Stromal cell of bone marrow (primary cell): ENCODE measurements around the gene NTM.
A peak's percentile ranks its signal among the peaks of the same experiment; 100 is the strongest.

Experiments
- DNase-seq: peaks from one replicate; pipeline ENCODE4 v3.0.0-alpha.2; 2012; ENCODE audit warnings: low read depth

Gene NTM

DNA sequence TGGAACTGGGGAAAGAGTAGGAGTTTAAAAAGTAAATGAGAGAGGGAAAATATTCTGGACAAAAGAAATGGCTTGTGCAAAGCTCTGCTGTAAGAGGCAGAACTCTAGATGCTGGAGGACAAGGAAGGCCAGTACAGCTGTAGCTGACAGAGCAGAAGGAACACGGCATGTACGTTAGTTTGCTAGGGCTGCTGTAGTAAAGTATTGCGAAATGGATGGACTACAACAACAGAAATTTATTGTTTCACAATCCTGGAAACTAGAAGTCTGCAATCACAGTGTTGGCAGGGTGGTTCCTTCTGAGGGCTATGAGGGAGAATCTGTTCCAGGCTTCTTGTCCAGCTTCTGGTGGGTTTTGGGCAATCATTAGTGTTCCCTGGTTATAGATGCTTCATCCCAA lies 454.4 kb downstream of the NTM start:
- DNase-seq, result peak; percentile 48

DNA sequence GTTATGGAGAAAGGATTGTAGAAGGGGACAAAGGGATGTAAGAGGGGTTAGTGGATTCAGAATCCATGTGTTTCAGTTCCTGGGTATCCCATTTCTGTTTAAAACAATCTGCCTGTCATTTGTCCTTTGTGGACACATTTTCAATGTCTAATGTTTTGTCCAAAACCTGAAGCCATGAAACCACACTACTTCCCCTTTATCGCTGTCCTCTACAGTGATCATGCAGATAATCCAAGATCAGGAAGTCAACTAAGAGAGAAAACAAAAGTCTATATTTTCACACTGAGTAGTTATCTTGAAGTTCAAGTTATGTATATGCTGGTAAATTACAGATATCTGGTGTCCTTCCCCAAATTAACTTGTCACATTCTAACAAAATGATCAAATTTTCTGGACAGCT lies 457.0 kb downstream of the NTM start:
- DNase-seq, result no peak

DNA sequence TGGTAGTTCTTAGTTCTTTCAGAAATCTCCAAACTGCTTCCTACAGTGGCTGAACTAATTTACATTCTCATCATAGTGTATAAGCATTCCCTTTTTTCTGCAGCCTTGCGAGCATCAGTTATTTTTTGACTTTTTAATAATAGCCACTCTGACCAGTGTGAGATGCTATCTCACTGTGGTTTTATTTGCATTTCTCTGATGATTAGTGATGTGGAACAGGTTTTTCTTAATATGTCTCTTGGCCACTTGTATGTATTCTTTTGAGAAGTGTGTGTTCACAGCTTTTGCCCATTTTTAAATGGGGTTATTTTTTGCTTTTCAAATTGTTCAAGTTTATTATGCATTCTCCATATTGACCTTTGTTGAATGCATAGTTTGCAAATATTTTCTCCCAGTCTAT lies 459.3 kb downstream of the NTM start:
- no peak for DNase-seq

DNA sequence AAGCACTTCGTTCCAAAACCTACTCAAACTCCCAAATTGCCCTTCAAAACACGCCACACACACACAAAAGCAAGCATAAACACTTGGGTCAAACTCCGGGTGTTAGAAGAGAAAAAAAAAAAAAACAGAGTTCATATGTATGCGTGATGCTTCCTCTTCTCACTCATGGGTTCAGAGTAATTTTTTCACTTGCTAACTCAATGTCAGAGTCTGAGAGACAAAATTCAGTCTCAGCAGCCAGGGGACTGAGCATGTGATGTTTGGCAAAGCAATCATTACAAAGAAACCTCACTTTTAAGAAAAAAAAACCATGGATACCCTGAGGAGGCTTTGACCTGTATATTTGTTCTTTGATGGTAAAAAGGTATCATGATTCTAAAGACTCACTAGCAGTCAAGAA lies 461.7 kb downstream of the NTM start:
- DNase-seq, result no peak

DNA sequence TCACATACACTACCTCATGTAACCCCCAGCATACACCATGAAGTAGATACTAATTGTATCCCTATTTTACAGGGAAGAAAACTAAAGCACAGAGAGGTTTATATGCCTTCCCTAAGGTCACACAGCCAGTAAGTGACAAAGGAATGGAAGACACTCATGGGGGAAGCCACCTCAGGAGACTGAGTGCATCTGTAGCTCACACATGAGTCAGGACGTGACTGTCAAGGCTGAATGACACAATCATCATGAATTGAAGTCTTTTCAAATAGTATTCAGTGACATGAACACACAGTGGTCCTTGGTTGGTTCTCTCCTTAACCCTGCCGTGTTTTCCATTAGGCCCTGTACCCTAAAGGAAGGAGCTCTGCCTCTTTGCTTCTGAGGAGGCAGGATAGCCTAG lies 463.0 kb downstream of the NTM start:
- DNase-seq, result no peak

DNA sequence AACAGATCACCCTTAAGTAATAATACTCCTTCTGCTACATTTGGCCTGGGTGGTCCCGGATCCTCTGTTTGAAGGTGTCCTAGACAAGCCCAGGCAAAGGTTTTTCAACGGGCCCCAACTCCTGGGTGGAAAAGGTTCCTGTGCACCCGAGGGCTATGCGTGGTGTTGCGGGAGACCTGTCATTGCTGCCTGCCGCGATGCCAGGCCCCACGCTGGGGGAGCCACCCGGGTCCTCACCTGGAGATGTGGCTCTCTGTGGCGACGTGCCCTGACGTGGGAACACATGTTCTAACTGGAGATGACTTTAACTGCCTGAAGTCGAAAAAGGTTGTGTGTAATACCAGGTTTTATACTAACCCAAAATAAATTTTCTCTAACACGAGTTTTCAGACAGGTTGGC lies 467.1 kb downstream of the NTM start:
- no peak for DNase-seq

DNA sequence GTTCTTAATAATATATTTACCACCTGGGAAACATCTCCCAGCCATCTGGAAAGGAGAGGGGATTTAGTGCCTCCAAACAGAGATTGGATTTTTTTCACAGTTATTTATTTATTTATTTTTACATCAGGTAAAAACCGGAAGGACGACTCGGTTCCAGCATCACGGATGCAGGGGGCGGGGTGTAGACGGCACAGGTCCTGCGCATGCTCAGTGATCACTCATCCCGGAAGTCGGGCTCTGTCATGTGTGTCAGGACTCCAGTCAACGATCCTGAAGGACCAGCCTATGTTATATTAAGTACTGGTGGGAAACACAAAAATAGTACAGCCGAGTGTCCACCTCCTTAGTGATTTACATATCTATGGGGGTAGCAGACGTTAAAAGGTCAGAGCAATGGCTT lies 467.6 kb downstream of the NTM start:
- no peak for DNase-seq

DNA sequence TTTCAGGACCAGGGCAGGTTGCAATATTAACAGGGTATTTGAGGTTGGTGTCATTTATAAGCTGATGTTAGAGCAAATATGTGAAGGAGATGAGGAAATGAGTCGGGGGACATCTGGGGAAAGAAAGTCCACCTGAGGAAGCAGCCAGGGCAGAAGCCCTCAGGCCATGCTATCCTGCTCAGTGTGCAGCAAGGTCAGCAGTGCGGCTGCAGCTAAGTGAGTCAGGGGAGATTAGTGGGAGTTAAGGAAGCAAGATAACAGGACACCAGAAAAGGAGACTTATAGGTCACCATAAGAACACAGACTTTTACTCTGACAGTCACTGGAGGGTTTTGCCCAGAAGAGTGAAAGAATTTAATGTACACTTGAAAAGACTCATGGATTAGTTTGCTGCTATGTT lies 468.9 kb downstream of the NTM start:
- no peak for DNase-seq

DNA sequence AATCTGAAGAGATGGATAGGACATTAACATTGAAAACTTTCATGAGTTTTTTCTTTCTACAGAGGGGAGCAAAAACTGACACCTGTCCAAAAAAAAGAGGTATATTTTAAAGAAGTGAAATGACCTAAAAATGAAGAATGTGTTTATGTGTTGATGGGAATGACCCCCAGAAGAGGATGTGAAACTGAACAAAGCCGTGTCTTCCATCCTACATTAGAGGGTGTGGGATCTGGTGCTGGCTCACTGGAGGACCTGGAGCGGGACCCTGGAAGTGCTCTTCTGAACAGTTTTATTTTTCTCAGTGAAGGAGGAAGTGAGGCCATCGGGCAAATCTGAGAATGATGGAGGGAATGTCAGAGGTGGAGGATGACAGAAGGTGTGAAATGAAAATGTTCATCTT lies 470.1 kb downstream of the NTM start:
- no peak for DNase-seq

DNA sequence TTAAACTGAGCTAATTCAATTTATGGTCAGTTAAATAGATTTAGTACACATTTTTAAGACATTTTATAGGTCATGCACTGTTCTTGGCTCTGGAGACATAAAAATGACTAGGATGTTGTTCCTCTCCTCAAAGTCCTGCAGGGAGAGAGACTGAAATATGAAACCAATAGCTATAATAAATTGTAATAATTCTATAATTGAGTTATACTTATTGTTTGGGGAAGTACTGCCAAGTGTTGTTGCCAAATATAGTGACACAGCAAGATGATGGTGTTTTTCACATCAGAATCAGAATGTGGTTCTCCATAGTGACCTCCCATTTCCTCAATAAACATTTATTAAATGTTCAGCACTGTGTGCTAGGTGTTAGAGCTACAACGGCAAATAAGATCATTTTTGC lies 470.6 kb downstream of the NTM start:
- peak; percentile 17 for DNase-seq

DNA sequence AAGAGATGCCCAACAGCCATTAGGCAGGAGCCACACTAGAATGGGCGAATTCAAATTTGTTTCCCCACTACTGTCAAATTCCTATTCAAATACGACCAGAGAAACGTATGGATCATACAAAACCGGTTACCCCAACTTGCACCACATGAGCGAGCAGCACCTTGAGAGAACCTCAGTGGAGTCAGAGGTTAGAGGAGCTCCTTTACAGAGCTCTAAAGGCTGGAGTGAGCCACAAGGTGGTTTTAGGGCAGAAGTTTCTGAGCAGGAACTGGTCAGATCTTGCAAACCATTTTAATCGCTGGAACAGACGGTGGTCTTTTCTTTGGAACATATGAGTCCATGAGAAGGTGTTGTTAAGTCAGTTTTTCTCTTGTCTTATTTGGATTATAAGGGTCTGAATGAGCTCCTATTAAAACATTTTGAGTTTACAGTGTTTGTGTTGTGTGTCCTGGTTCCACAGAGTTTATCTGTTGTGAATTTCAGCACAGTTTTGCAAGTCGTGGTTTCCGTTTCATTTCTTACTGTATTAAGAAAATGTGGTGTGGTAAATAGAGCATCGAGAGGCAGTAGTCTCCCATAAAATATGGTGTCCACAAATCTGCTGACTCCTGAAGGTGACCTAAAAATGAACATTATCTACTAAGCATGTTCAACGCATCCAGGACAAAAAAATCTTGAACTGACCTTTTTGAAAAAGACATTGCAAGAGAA lies 471.7 kb downstream of the NTM start:
- DNase-seq, result no peak

DNA sequence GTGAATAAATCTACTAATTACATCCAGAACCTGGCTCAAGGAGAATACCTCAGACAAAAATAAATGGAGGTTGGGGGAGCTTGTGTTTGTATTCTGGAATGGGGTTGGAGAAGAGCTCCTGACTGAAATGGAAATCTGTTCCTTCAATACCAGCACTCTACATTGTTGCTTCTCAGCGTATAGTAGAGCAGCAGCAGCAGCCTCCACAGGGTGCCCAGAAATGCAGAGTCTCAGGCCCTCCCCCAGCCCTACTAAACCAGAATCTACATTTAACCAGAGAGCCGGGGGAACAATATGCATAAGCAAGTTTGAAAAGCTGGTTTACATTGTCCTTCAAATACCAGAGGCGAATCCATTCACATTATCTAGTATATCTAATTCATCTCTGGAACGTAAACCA lies 474.8 kb downstream of the NTM start:
- DNase-seq, result no peak

DNA sequence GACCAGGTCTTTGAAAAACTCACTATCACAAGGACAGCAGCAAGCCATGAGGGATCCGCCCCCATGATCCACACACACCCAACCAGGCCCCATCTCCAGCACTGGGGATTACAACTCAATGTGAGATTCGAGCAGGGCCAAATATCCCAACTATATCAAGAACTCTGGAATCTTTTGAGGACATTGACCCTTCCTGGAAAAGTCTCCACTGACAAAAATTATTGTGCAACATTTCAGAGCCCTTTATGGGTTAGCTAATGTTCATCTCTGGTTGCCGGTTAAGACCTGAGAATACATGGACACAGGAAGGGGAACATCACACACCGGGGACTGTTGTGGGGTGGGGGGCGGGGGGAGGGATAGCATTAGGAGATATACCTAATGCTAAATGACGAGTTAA lies 479.1 kb downstream of the NTM start:
- no peak for DNase-seq

DNA sequence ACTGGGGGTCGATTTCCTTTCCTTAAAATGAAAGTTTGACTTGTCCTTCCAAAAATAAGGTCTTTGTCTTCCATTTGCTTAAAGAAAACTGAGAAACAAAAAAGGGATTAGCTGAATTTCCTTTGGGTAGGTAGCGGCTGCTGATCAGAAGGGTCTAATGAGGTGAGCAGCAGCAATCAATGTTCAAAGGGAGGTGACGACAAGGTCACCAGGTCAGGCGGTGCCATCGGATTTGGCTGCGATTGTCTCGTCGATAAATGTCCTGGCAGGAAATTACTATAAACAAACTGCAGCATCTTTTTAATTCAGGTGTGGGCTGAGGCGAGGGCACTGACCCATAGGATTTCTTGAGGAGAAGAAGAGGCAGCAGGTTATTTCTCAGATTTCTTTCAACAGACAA lies 480.1 kb downstream of the NTM start:
- DNase-seq, result no peak

DNA sequence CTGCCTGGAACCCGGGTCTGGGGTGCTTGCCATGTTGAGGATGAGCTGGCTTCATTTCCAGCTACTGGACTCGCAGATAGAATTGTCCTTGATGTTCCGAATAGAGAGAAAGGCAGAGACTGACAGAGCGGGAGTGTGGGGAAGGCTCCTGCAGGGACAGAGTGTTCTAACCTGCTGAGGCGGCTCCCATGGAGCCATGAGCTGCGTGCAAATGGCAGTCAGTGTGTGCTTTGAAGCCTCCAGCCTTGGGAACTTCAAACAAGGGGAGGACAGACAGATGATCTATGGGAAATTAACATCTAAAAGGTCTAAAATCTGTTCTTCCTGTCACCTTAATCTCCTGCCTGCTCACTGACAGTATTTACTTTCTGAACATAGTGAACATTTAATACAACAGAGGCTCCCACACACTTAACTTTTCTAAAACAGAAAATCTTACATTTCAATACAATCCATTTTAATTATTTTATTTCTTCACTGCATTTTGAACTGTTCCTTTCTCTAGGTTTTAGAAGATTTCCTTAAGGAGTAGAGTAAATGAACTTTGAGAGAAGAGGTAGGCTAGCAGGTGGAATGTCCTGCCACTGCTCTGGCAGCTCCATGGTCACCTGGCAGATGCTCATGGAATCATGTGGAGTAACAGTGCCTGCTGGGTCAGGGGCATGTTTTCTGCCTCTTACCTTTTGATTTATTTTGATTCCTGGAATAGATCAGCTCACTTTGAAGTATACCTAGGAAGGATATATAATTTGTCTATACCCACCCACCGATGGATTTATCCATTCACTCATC lies 481.7 kb downstream of the NTM start:
- no peak for DNase-seq

DNA sequence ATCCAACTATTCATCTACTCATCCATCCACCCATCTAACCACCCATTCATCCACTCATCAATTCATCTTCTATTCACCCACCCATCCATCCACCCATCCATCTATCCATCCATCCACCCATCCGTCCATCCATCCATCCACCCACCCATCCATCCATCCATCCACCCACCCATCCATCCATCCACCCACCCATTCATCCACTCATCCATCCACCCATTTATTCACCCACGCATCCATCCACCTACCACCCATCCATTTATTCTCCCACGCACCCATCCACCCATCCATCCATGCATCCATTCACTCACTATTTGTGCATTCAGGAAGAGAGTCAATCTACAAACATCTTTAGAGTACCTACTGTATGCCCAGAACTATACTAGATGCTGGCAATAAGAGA lies 482.3 kb downstream of the NTM start:
- DNase-seq, result no peak

DNA sequence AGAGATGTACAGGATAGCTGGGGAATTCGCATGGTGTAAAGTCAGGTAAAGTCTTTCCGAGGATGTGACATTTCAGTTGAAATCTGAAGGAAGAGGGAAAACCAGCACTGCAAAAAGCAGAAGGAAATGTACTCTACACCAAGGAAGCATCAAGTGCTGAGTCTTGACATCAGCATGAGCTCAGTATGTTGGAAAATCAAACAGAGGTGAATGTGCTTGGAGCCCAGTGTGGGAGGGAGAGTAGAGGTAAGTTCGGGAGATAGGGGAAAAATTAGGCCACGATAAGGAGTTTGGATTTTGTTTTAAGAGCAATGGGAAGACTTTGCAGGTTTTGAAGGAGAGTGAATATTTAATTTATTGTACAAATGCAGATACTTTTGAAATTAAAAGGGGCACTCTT lies 484.0 kb downstream of the NTM start:
- no peak for DNase-seq

DNA sequence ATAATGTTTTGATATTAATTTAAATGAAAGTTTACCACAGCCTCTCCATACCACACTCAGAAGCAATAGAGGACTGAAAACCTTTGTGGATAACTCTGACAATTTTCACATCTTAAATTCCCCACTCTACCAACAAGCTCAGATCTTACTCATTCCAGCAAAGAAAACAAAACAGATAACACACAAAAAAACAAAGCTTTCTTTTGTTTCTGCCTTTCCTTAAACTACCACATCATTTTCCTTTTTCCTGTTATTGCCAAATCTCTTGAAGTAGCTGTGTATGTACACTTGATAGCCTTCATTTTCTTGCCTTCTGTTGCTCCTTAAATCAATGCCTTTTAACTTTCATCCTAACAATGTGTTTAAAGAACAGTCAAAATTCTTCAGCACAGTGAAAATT lies 484.9 kb downstream of the NTM start:
- no peak for DNase-seq

DNA sequence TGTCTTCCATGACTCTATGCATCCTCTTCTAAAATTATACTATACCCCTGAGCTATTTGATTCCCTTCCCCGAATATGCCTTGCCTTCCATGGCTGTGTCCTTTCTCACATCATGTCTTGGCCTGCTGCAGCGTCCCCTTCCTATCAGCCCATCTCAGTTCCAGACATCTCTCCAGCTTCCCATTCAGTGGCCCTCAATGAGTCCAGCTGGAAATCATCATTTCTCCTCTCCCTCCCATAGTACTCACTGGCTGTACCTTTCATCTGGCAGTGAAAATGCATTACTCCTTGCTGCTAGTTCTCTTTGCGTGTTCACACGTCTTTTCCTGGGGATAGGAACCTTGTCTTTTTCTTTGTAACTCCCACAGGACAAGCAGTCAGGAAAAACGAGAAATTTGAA lies 486.8 kb downstream of the NTM start:
- DNase-seq, result no peak

DNA sequence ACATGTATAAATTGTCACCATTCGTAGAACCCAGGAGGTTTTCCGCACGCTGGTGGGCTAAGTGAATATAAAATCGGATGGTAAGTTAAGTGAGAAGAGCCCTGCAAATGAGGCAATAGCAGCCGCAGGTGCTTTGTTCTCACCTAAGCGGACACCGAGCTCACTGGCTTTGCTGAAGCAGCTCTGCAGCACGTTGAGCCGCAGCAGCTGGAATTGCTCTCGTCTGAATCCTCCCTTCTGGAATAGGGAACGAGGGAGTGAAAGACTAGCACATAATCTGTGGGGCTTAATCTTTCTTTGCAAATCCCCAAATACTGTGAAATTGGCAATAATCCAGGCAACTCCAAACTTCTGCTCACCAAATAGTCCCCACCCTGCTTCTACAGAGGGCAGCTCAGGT lies 488.1 kb downstream of the NTM start:
- no peak for DNase-seq

DNA sequence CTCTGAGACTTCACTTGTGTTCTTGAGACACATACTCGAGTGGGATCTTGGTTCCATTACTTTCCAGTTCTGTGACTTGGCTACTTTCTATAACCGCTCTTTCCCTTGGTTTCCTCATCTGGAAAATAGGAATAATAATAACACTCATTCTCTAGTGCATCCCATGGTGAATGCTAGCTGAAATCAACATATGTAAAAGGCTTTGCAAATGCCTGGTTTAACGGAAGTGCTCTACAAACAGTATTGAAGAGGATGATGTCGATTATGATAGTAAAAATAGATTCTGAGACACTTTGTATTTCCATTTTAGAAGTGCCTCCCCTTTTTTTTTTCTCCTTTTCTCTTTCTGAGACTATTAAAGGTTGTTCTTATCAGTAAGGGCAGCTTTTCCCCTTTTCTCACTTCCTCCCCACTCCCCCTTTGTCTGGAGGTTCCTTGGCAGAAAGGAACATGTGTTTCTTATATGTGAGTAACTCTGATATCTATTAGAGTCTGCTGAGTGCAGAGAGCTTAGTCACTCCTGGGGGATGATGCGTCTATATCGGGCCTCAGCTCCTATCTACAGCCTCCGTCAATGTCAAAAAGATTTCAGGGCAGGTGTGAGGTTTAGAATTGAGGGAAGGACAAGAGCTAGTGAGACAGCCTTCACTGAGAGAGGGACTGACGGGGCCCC lies 489.3 kb downstream of the NTM start:
- DNase-seq, result no peak

DNA sequence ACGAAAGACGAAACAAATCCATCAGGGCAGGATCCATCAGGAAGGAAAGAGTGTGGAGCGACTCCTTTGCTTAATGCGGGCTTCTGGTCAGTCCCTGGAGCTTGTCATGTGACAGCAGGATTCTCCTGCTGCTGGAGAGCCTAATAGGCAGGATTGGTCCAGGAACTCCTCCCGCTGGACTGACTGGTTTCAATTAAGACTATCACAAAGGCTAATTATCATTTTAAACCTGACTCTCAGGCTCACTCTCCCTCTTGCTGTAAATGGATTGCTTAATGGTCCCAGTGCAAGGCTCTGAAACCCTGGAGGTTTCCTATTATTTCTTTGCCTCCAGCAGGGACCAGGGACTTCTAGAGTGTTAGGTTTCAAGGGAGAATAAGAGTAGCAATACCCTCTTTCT lies 493.8 kb downstream of the NTM start:
- DNase-seq, result no peak

DNA sequence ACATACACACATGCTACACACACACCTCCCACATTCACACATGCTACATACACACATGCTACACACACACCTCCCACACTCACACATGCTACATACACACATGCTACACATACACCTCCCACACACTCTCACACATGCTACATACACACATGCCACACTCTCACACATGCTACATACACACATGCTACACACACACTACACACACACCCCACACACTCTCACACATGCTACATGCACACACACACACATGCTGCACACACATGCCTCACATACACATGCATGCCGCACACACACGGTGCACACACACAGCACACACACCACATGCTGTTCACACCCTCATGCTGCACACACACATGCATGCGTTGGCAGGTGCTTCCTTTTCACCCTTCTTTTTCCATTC lies 495.4 kb downstream of the NTM start:
- DNase-seq, result no peak
